ACC112 (cell line): ENCODE measurements around the gene PUS10.
"Not testable (repeated sequence)": the region's sequence is repeated elsewhere in the genome, so short reads cannot be mapped to it uniquely, and the experiment has no call there.

Source experiments
- H2AFZ ChIP-seq: fragments of 200-600 bp; sonication (generic); one replicate; pipeline ENCODE4 v1.6.0; 2017; ENCODE audit warnings: antibody characterized with exemption, low read length; ENCODE audit not compliant: unreplicated experiment
- H3K27ac ChIP-seq: fragments of 200-600 bp; sonication (generic); 2 replicates; pipeline ENCODE4 v1.5.1; 2014; ENCODE audit warnings: low read depth, mild to moderate bottlenecking, antibody characterized with exemption, low read length, moderate library complexity
- H3K27me3 ChIP-seq: fragments of 200-600 bp; sonication (generic); 2 replicates; pipeline ENCODE4 v1.6.1; 2014; ENCODE audit warnings: mild to moderate bottlenecking, antibody characterized with exemption, low read length, moderate library complexity, mixed read lengths; ENCODE audit not compliant: insufficient read depth
- H3K36me3 ChIP-seq: fragments of 200-600 bp; sonication (generic); 2 replicates; pipeline ENCODE4 v1.6.1; 2016; ENCODE audit warnings: mild to moderate bottlenecking, antibody characterized with exemption, low read length, moderate library complexity, mixed read lengths; ENCODE audit not compliant: insufficient read depth
- H3K4me1 ChIP-seq: fragments of 200-600 bp; sonication (generic); one replicate; pipeline ENCODE4 v1.6.1; 2016; ENCODE audit warnings: low read length, mixed read lengths; ENCODE audit not compliant: insufficient read depth, unreplicated experiment, control insufficient read depth
- H3K4me3 ChIP-seq: fragments of 200-600 bp; sonication (generic); 2 replicates; pipeline ENCODE4 v1.5.1; 2014; ENCODE audit warnings: mild to moderate bottlenecking, low read depth, low read length
- H3K79me2 ChIP-seq: fragments of 200-600 bp; sonication (generic); one replicate; pipeline ENCODE4 v1.6.0; 2016; ENCODE audit warnings: low read length; ENCODE audit not compliant: control insufficient read depth, unreplicated experiment, insufficient read depth

Gene PUS10

GRCh38 chr2:61012303-61012702 is 5.8 kb downstream of the PUS10 start:
- Histone ChIP-seq H3K79me2 (peaks cover 10% of the 10 kb centered on the region), H3K27ac (peak overlapping the region; percentile 60)
- H3K27me3 ChIP-seq = not testable (repeated sequence)

DNA sequence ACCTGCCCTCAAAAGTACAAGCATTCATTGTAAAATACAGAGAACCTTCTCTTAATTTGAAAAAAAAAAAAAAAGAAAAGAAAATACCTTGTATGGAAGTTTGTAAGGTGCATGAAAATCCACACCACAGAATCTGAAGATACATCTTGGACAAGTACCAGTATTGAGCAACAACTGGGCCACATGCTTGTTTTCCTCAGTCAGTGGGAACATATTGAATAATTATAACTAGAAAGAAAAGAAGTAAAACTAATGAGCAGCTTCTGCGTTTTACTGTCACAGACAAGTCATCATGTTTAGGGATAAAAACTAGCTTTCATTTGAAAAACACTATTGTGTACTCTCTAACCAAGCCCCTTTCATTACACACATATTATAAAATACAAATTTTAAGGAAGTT is 6.4 kb downstream of the PUS10 start:
- no peak overlapping the region for H2AFZ ChIP-seq
- H3K27me3 ChIP-seq = no peaks in the 10 kb centered on the region
- H3K4me3 ChIP-seq = 0 out of 2 replicates have a peak overlapping the region, but pooled peaks have one; percentile 0
- H3K27ac ChIP-seq = peak overlapping the region; percentile 60
- peaks cover 9% of the 10 kb centered on the region for H3K79me2 ChIP-seq
- H3K4me1 ChIP-seq = peaks cover 21% of the 10 kb centered on the region
- no peaks in the 10 kb centered on the region for H3K36me3 ChIP-seq

More at GRCh38 chr2:61012303-61012702, 5.8 kb downstream of the PUS10 start:
- not testable (repeated sequence) for H2AFZ ChIP-seq, H3K36me3 ChIP-seq
- peaks cover 20% of the 10 kb centered on the region for H3K4me1 ChIP-seq
- H3K4me3 ChIP-seq = 0 out of 2 replicates have a peak overlapping the region, but pooled peaks have one; percentile 0

GRCh38 chr2:61009355-61009754 is 8.7 kb downstream of the PUS10 start:
- no peak overlapping the region for H3K4me3 ChIP-seq
- H2AFZ ChIP-seq = no peak overlapping the region
- no peaks in the 10 kb centered on the region for H3K79me2 ChIP-seq
- H3K36me3 ChIP-seq = no peaks in the 10 kb centered on the region
- H3K27me3 ChIP-seq = no peaks in the 10 kb centered on the region
- H3K27ac ChIP-seq = no peak overlapping the region
- H3K4me1 ChIP-seq = peaks cover 18% of the 10 kb centered on the region

DNA sequence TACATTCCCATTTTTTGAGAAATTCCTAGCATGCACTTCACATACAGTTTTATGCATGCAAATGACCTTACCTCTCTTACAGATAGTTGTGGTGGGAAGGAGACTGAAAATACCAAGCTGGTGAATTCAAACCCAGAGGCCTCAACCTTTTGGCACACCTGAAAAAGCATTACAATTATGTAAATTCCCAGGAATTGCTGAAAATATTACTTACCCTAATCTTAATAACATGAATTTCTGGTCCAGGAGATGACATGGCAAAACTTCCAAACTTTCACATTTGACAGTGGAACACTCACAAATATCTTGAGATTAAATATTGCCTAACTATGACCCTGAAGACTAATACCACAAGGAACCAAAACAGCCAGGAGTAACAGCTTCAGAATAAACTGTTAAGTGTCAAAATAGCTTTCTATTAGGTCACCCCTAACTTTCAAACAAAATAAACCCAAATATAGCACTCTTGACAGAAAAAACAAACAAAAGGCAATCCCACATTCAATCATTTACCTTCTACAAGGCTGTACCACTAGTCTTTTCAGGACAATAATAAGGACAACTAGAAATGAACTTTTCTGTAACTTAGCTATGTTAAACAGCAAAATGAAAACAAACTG is 11.5 kb downstream of the PUS10 start:
- Histone ChIP-seq H3K4me3 (no peak overlapping the region), H3K4me1 (peaks cover 9% of the 10 kb centered on the region), H3K27me3 (no peaks in the 10 kb centered on the region), H3K36me3 (no peaks in the 10 kb centered on the region), H3K27ac (no peak overlapping the region), H3K79me2 (no peaks in the 10 kb centered on the region), H2AFZ (no peak overlapping the region)

GRCh38 chr2:61005736-61006135 is 12.3 kb downstream of the PUS10 start:
- H2AFZ ChIP-seq = no peak overlapping the region
- no peaks in the 10 kb centered on the region for H3K36me3 ChIP-seq
- H3K4me1 ChIP-seq = peaks cover 4% of the 10 kb centered on the region
- H3K79me2 ChIP-seq = no peaks in the 10 kb centered on the region
- H3K27me3 ChIP-seq = no peaks in the 10 kb centered on the region
- H3K4me3 ChIP-seq = no peak overlapping the region
- no peak overlapping the region for H3K27ac ChIP-seq

DNA sequence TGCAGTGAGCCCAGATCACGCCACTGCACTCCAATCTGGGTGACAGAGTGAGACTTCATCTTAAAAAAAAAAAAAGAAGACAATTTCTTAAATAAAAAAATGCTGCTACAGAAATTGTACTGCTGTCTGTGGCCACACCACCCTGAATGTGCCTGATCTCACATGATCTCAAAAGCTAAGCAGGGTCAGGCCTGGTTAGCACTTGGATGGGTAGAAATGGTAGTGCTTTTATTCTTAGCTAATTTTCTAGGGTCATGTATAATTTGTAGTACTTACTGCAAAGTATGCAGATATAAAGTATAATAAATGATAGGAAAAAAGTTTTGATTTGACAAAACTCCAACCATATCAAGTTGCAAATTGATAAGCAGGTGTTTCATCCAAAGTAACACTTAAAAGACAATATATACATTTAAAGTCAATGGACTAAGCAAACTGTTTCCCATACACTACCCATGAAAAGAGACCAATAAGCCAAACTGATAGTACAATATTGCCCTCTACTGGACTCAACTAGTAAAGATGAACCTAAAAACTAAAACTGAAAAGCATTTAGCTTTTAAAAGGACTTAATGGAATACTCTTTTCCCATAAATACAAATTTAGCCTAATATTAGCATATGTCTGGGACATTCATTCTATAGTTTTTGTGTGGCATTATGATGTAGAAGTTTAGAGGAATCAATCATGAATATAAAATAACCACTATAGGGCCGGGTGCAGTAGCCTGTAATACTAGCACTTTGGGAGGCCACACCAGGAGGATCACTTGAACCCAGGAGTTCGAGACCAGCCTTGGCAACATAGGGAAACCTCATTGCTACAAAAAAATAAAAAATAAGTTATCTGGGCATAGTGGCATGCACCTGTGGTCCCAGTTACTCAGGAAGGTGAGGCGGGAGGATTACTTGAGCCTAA is 19.2 kb downstream of the PUS10 start:
- Histone ChIP-seq H3K4me1 (no peaks in the 10 kb centered on the region), H2AFZ (no peak overlapping the region), H3K27ac (no peak overlapping the region)

GRCh38 chr2:60994131-60994530 is 23.9 kb downstream of the PUS10 start:
- Histone ChIP-seq H3K36me3 (peaks cover 3% of the 10 kb centered on the region; the same call in 1 of the 2 replicates), H3K27ac (no peak overlapping the region), H3K27me3 (no peaks in the 10 kb centered on the region), H3K4me1 (no peaks in the 10 kb centered on the region), H3K4me3 (no peak overlapping the region), H3K79me2 (no peaks in the 10 kb centered on the region), H2AFZ (no peak overlapping the region)

More for the DNA sequence above, 19.2 kb downstream of the PUS10 start:
- Histone ChIP-seq H3K79me2 (no peaks in the 10 kb centered on the region), H3K27me3 (no peaks in the 10 kb centered on the region), H3K4me3 (no peak overlapping the region), H3K36me3 (no peaks in the 10 kb centered on the region)

GRCh38 chr2:60992985-60993392 is 25.1 kb downstream of the PUS10 start:
- Histone ChIP-seq H3K79me2 (no peaks in the 10 kb centered on the region), H3K27ac (no peak overlapping the region), H3K36me3 (peaks cover 3% of the 10 kb centered on the region; the same call in 1 of the 2 replicates), H3K27me3 (no peaks in the 10 kb centered on the region), H3K4me1 (no peaks in the 10 kb centered on the region), H2AFZ (no peak overlapping the region), H3K4me3 (no peak overlapping the region)

GRCh38 chr2:60991644-60992043 is 26.4 kb downstream of the PUS10 start:
- Histone ChIP-seq H3K4me1 (no peaks in the 10 kb centered on the region), H3K27ac (no peak overlapping the region), H3K79me2 (no peaks in the 10 kb centered on the region), H3K36me3 (peaks cover 3% of the 10 kb centered on the region; the same call in 1 of the 2 replicates), H2AFZ (no peak overlapping the region), H3K4me3 (no peak overlapping the region), H3K27me3 (no peaks in the 10 kb centered on the region)

DNA sequence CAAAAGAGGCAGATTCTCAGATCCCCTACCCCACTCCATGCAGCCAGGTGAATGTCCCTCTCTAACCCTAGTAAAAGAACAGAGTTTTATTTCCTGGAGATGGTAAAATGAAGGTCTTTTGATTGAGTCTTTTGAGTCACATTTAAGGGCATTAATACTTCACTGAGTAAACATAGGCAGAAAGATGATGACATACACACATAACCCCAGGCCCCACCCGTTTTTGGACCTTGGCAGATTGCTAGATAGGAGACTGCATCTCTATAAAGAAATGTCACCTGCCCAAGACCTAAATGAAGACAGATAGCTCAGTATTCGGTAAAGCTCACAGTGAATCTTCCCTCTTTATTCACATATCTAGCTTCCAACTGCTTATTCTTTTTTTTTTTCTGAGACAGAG is 28.8 kb downstream of the PUS10 start:
- H3K36me3 ChIP-seq = peaks cover 3% of the 10 kb centered on the region; the same call in 1 of the 2 replicates
- no peaks in the 10 kb centered on the region for H3K4me1 ChIP-seq
- H3K4me3 ChIP-seq = no peak overlapping the region
- no peaks in the 10 kb centered on the region for H3K79me2 ChIP-seq
- no peak overlapping the region for H2AFZ ChIP-seq
- H3K27ac ChIP-seq = no peak overlapping the region
- H3K27me3 ChIP-seq = no peaks in the 10 kb centered on the region
